Colonic mucosa (tissue), 4 donors: ENCODE measurements around the gene FAAP24. TPM values are rescaled to one million over a fixed set of nuclear protein-coding genes. Genes with fewer than 3 reads are reported as not detected.
"Not testable (repeated sequence)": the region's sequence is repeated elsewhere in the genome, so short reads cannot be mapped to it uniquely, and the experiment has no call there.

Experiments used
- DNase-seq: peaks from one replicate; pipeline ENCODE4 v3.0.0-alpha.2; 2020
- H3K27ac ChIP-seq: fragments of 200-600 bp; one replicate; pipeline ENCODE4 v1.8.0; 2021
- H3K27me3 ChIP-seq: fragments of 200-600 bp; one replicate; pipeline ENCODE4 v1.8.0; 2021
- H3K36me3 ChIP-seq: fragments of 200-600 bp; one replicate; pipeline ENCODE4 v1.8.0; 2021
- H3K4me1 ChIP-seq: fragments of 200-600 bp; one replicate; pipeline ENCODE4 v1.8.0; 2021; ENCODE audit warnings: mild to moderate bottlenecking
- H3K4me3 ChIP-seq: fragments of 200-600 bp; one replicate; pipeline ENCODE4 v1.8.0; 2021
- H3K9ac ChIP-seq, 2 donors: one replicate each; pipeline ENCODE4 v1.7.0; 2013; ENCODE audit warnings: control low read depth in 2 of 2, low read depth in 2 of 2, low read length in 2 of 2
- H3K9me3 ChIP-seq: fragments of 200-600 bp; one replicate; pipeline ENCODE4 v1.8.0; 2021
- CTCF ChIP-seq: fragments of 200-600 bp; IDR thresholded peaks from one replicate; pipeline ENCODE4 v1.8.0; 2022; ENCODE audit warnings: antibody characterized with exemption, mild to moderate bottlenecking
- intact Hi-C: fragments of 100-400 bp; cut with DNase I; formaldehyde crosslinking; loops from one replicate; pipeline ENCODE4 v1.14.1; 2022
- total RNA-seq, 2 donors: library from RNA; stranded (reverse); fragmentation: NEBNext Ultra II Directional in 1 of 2; extraction: Animal tissue kit (Norgen Biotek cat#: 25700) in 1 of 2; gene quantifications; one replicate each; pipeline ENCODE4 v1.2.1, GENCODE V29; 2021
- donor health status: healthy.
- donor health status: DM: no; HTN: no; CAD: no.
- donor health status: DM: no; HTN: no; CAD: no.

FAAP24 gene
- total RNA-seq, 2 donors from 2014 or later: 1.3 to 5.2 TPM

- no peak overlapping the region for H3K9ac ChIP-seq
- H3K27ac ChIP-seq: no peak overlapping the region
- no peaks in the 10 kb centered on the region for H3K27me3 ChIP-seq
- no peaks in the 10 kb centered on the region for H3K4me1 ChIP-seq
- H3K36me3 ChIP-seq: no peaks in the 10 kb centered on the region
- intact Hi-C loops: no loop called here
- no peak overlapping the region for H3K4me3 ChIP-seq
- no peaks in the 10 kb centered on the region for H3K9me3 ChIP-seq
- DNase-seq: no peak
- no peak for TF ChIP-seq CTCF
Measured at GRCh38 chr19:33000910-33001309, 28.9 kb downstream of the FAAP24 start.

DNA sequence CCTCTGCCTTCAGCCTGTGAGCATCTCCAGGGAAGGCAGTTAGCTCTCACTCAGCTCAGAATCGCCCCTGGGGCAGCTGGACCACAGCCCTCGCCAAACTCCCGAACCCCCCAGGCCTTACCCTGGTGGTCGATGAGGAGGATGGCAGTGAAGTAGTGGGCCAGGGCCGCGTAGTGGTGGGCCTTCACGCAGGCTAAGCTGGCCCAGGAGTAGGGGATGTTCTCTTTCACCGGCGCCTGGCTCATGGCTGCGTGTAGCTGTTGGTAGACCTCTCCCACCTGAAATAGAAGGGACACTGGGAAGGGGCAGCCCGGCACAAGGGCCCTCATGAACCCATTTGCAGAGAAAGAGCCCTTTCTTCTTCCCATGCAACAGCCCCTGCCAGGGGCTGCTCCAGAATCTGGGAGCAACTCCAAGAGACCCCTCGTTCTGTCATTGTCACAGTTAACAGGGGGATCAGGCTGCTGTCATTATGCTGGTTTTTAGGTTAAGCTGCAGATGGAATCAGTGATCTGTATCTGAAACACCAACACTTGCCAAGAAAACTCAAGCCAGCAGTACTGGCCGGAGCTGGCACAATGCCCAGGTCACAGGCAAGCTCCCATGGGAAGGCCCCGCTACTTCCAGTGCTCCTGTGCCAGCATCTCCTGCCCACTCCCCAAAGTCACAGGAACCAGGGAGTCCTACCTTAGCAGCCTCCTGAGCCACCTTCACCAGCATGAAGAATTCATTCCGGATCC lies 30.3 kb downstream of the FAAP24 start:
- H3K36me3 ChIP-seq, H3K9ac ChIP-seq, H3K27me3 ChIP-seq, H3K4me1 ChIP-seq, DNase-seq, H3K9me3 ChIP-seq, intact Hi-C loops, H3K27ac ChIP-seq, H3K4me3 ChIP-seq: not testable (repeated sequence)

DNA sequence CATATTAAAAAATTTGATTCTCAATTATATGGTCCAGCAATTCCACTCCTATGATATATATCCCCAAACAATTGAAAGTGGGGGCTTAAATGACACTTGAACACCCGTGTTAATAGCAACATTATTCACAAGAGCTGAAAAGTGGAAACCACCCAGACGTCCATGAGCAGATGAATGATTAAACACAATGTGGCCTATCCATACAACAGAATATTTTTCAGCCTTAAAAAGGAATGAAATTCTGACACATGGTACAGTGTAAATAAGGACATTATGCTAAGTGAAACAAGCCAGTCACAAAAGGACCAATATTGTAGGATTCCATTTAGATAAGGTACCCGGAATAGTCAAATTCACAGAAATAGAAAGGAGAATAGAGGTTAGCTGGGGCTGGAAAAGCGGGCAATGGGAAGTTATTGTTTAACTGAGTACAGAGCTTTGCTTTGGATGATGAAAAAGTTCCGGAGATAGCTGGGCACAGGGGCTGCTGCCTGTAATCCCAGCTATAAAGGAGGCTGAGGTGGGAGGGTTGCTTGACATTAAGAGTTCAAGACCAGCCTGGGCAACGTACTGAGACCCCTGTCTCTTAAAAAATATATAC lies 31.5 kb downstream of the FAAP24 start:
- H3K9ac ChIP-seq, intact Hi-C loops, H3K9me3 ChIP-seq, H3K27me3 ChIP-seq, H3K4me3 ChIP-seq, DNase-seq, H3K4me1 ChIP-seq, H3K27ac ChIP-seq, H3K36me3 ChIP-seq: not testable (repeated sequence)

DNA sequence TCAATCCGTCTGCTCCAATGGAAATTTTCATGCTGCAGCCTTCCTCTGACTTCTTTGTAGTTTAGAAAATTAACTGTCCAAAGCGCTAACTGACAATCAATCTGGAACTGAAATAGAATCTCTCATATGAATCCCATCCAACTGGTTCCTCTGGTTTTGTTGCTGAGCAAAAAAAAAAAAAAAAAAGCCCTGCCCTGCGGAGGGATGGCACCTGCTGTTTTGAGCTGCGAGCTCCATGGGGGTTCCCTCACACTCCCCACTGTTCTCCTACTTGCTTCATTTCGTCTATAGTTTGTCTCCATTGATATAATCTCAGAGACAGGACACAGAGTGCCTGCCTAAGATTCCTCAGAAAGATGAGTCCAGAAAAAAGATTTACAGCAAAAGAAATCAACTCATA lies 33.4 kb downstream of the FAAP24 start:
- H3K27me3 ChIP-seq: no peaks in the 10 kb centered on the region
- intact Hi-C loops: no loop called here
- H3K9me3 ChIP-seq: no peaks in the 10 kb centered on the region
- no peak overlapping the region for H3K27ac ChIP-seq
- no peak for TF ChIP-seq CTCF
- no peaks in the 10 kb centered on the region for H3K36me3 ChIP-seq
- no peaks in the 10 kb centered on the region for H3K4me1 ChIP-seq
- DNase-seq: no peak
- no peak overlapping the region for H3K9ac ChIP-seq
- no peak overlapping the region for H3K4me3 ChIP-seq

DNA sequence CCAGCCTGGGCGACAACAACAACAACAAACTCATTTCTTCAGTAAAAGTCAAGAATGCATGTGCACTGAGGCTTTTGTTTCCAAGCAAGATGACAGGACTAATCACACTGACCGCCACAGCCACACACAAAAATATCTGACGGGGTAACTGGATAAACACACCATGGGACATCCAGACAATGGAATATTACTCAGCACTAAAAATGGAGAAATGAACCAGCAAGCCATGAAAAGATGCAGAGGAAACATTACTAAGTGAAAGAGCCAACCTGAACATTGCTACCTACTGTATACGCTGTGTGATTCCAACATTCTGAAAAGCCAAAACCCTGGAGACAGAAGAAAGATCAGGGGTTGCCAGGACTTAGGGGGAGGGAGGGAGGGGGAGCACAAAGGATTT lies 36.7 kb downstream of the FAAP24 start:
- no peaks in the 10 kb centered on the region for H3K27me3 ChIP-seq
- no peaks in the 10 kb centered on the region for H3K9me3 ChIP-seq
- intact Hi-C loops: no loop called here
- H3K9ac ChIP-seq: no peak overlapping the region
- DNase-seq: no peak
- peaks cover 7% of the 10 kb centered on the region for H3K36me3 ChIP-seq
- H3K4me3 ChIP-seq: no peak overlapping the region
- H3K4me1 ChIP-seq: no peaks in the 10 kb centered on the region
- no peak for TF ChIP-seq CTCF
- no peak overlapping the region for H3K27ac ChIP-seq

DNA sequence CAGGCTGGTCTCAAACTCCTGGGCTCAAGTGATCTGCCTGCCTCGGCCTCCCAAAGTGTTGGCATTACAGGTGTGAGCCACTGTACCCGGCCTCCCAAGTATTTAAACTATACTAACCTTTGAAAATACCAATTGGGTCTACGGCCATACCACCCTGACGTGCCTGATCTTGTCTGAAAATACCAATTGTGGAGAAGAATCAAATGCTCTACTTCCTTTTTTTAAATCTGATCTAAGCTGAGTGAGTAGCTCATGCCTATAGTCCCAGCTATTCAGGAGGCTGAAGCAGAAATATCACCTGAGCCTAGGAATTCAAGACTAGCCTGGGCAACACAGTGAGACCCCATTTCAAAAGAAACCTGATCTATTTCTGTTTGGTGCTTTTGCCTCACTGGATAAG lies 38.8 kb downstream of the FAAP24 start:
- H3K4me1 ChIP-seq, H3K27ac ChIP-seq, DNase-seq, H3K36me3 ChIP-seq, H3K9ac ChIP-seq, intact Hi-C loops, H3K27me3 ChIP-seq, H3K4me3 ChIP-seq, H3K9me3 ChIP-seq: not testable (repeated sequence)

DNA sequence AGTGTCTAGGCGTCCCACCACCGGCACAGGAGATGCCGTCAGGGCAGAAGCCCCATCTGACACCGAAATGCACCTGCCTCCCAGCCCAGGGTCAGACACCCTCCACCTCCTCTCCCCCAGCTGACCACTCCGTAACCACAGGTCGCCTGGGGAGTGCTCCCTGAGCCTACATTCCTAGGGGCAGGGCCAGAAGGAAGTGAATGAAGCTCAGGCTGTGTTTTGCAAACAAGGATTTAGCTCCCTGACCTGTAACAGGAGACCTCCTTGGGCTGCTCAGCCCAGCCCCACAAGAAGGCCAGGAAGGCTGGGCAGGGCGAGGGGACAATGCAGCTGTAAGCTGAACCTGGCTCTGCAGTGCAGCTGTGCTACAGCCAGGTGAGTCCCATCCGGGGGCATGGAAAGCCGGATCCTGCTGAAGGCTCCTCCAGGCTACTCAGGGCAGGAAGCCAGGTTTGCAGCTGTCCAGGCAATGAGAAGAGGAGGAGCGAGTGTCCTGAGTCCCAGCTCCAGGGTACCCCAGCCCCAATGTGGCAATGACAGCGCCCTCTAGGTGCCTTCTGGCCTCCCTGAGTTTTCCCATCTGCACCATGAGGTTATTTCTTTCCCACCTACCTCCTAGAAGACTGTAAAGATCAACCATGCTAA lies 50.6 kb downstream of the FAAP24 start:
- Histone ChIP-seq H3K4me3 (no peak overlapping the region), H3K36me3 (no peaks in the 10 kb centered on the region), H3K9ac (no peak overlapping the region), H3K9me3 (no peaks in the 10 kb centered on the region), H3K27ac (no peak overlapping the region), H3K4me1 (no peaks in the 10 kb centered on the region), H3K27me3 (no peaks in the 10 kb centered on the region)
- TF ChIP-seq CTCF: no peak
- DNase-seq: no peak
- intact Hi-C loops: no loop called here
